K562 (cell line): ENCODE measurements around the gene SPHK2. TPM values are rescaled to one million over a fixed set of nuclear protein-coding genes. Genes with fewer than 3 reads are reported as not detected.

Experiments
- ATAC-seq: fragments of 200-7000 bp; cut with Tn5 transposase; 3 replicates; pipeline ENCODE4 v1.9.1; 2020; ENCODE audit warnings: moderate library complexity
- BruUV-seq: library from RNA; stranded (reverse); fragments of 400-500 nt; replicated peaks from 2 replicates; lab custom pipeline; 2021; lab: Mats Ljungman, UMichigan
- CTCF ChIA-PET: fragments of 300-600 bp; formaldehyde crosslinking; extraction: SDS; loops from one replicate; lab custom pipeline; 2021; ENCODE audit warnings: low intra/inter-chr PET ratio; lab: Yijun Ruan, JAX
- POLR2A ChIA-PET: fragments of 300-600, 350-650 bp; sonication (Branson Sonifier 250); formaldehyde crosslinking; extraction: SDS; loops from one replicate; lab custom pipeline; 2021; ENCODE audit warnings: antibody characterized with exemption, inconsistent platforms; lab: Yijun Ruan, JAX
- DNase-seq, 4 experiments: peaks; one replicate each; pipeline versions ENCODE4 v3.0.0 to v3.0.0-alpha.2; 2011 to 2018; ENCODE audit warnings: low spot score in 3 of 4, mixed read lengths in 3 of 4; ENCODE audit errors: extremely low read depth in 1 of 4
- FAIRE-seq: peaks from 2 replicates; lab custom pipeline; 2011; peaks lifted over from hg19 to GRCh38; lab: Jason Lieb, UNC
- H2AFZ ChIP-seq: 2 replicates; pipeline ENCODE4 v1.6.0; 2011; ENCODE audit warnings: low read depth, low read length, control low read depth, inconsistent platforms
- H3K27ac ChIP-seq: fragments of 200-600 bp; 3 replicates; pipeline ENCODE4 v1.8.0; 2011; ENCODE audit warnings: low read depth, mild to moderate bottlenecking, control low read depth, inconsistent platforms, low read length, moderate library complexity, mixed read lengths; ENCODE audit errors: extremely low read depth
- H3K27me3 ChIP-seq, 2 experiments: fragments of 300-600 bp in 1 of 2; 2 replicates in 1 of 2; 3 replicates in 1 of 2; pipeline versions ENCODE4 v1.6.0 to v1.8.0; 2011; ENCODE audit warnings: inconsistent platforms in 2 of 2, low read length in 2 of 2, mild to moderate bottlenecking in 1 of 2, mixed read lengths in 1 of 2, moderate library complexity in 1 of 2; ENCODE audit not compliant: control insufficient read depth in 2 of 2, insufficient read depth in 2 of 2
- H3K36me3 ChIP-seq: fragments of 300-600 bp; 3 replicates; pipeline ENCODE4 v1.8.0; 2011; ENCODE audit warnings: mild to moderate bottlenecking, low read length, inconsistent platforms; ENCODE audit not compliant: control insufficient read depth, insufficient read depth
- H3K4me1 ChIP-seq, 2 experiments: fragments of 200-600 bp in 1 of 2; replicated peaks in 1 of 2; 2 replicates in 1 of 2; 3 replicates in 1 of 2; pipeline versions ENCODE4 v1.5.1 to v1.8.0; 2011; ENCODE audit warnings: inconsistent platforms in 2 of 2, low read length in 2 of 2, mild to moderate bottlenecking in 1 of 2, mixed read lengths in 1 of 2, moderate library complexity in 1 of 2; ENCODE audit not compliant: control insufficient read depth in 2 of 2, insufficient read depth in 2 of 2
- H3K4me2 ChIP-seq: 2 replicates; pipeline ENCODE4 v1.6.1; 2011; ENCODE audit warnings: low read length, control low read depth, inconsistent platforms, mixed read lengths; ENCODE audit not compliant: insufficient read depth
- H3K4me3 ChIP-seq: fragments of 200-600 bp; sonication (generic), shearing (Covaris generic); 2 replicates; pipeline ENCODE4 v1.5.1; 2016; ENCODE audit warnings: control low read depth, inconsistent platforms
- H3K79me2 ChIP-seq: fragments of 200-600 bp; 3 replicates; pipeline ENCODE4 v1.8.0; 2011; ENCODE audit warnings: low read length, inconsistent platforms; ENCODE audit not compliant: control insufficient read depth, insufficient read depth
- H3K9ac ChIP-seq, 2 experiments: 2 replicates each; pipeline versions ENCODE4 v1.6.0 to v1.6.1; 2011; ENCODE audit warnings: low read depth in 2 of 2, low read length in 2 of 2, control low read depth in 1 of 2, inconsistent platforms in 1 of 2, mild to moderate bottlenecking in 1 of 2, mixed read lengths in 1 of 2; ENCODE audit not compliant: insufficient read depth in 1 of 2
- H3K9me1 ChIP-seq: one replicate; pipeline ENCODE4 v1.6.0; 2011; ENCODE audit warnings: inconsistent platforms, mild to moderate bottlenecking, low read length, moderate library complexity; ENCODE audit not compliant: control insufficient read depth, insufficient read depth
- H3K9me3 ChIP-seq: replicated peaks from 2 replicates; pipeline ENCODE4 v1.5.1; 2011; ENCODE audit warnings: low read depth, low read length, inconsistent platforms; ENCODE audit not compliant: control insufficient read depth, insufficient read depth
- H4K20me1 ChIP-seq: replicated peaks from 2 replicates; pipeline ENCODE4 v1.6.1; 2011; ENCODE audit warnings: low read length, inconsistent platforms, mixed read lengths; ENCODE audit not compliant: control insufficient read depth, insufficient read depth
- HLTF ChIP-seq: fragments of 450-650 bp; IDR thresholded peaks from 2 replicates; pipeline ENCODE4 v1.6.1; 2016
- MEIS2 ChIP-seq: fragments of 450-650 bp; IDR thresholded peaks from 2 replicates; pipeline ENCODE4 v1.6.1; 2014; ENCODE audit warnings: mild to moderate bottlenecking; ENCODE audit not compliant: partially characterized antibody
- ZNF263 ChIP-seq: sonication (generic); formaldehyde crosslinking; IDR thresholded peaks from 2 replicates; pipeline ENCODE4 v1.8.0; 2022; ENCODE audit warnings: mild to moderate bottlenecking, missing genetic modification reagents, borderline replicate concordance
- ZNF57 ChIP-seq: fragments of 450-650 bp; formaldehyde crosslinking; IDR thresholded peaks from 2 replicates; pipeline ENCODE4 v1.4.0; 2020; ENCODE audit warnings: mild to moderate bottlenecking, moderate library complexity
- ZNF766 ChIP-seq: fragments of 200-800 bp; sonication (Bioruptor generic); conservative IDR thresholded peaks from 2 replicates; pipeline ENCODE4 v1.6.1; 2016; ENCODE audit warnings: missing genetic modification characterization, missing compliant biosample characterization
- WGBS: fragments of 100-300 bp; shearing (Covaris generic); methylation state at CpG from one replicate; pipeline ENCODE4 v1.1.6; 2016; ENCODE audit warnings: low coverage, mixed read lengths; ENCODE audit not compliant: insufficient coverage; ENCODE audit errors: missing lambda C conversion rate; 5-methylcytosine and 5-hydroxymethylcytosine counted together
- in situ Hi-C: fragments of 300-500 bp; cut with MboI; formaldehyde crosslinking; loops from 4 replicates; pipeline ENCODE4 v1.15.0; 2018; ENCODE audit warnings: inconsistent platforms, mixed read lengths
- intact Hi-C: fragments of 100-400 bp; cut with micrococcal nuclease; formaldehyde crosslinking; loops from 2 replicates; pipeline ENCODE4 v1.14.2; 2022
- polyA plus RNA-seq, 8 experiments: library from polyadenylated mRNA; depleted of rRNA in 4 of 8; stranded (reverse) in 5 of 8; unstranded in 3 of 8; fragments of >200 nt; fragmentation: Nextera tagmentation in 2 of 8; fragmentation: Illumina TruSeq in 1 of 8; extraction: Ambion mirVana in 2 of 8; extraction: Trizol in 1 of 8; gene quantifications; 2 replicates each; pipeline versions ENCODE4 v1.2.1 to v1.2.3, GENCODE V29; 2011 to 2014; ENCODE audit warnings: inconsistent platforms in 1 of 8, missing spikeins in 1 of 8
- total RNA-seq, 7 experiments: library from RNA; depleted of rRNA in 6 of 7; stranded (reverse); fragments of >200 nt in 6 of 7; fragmentation: Illumina TruSeq in 2 of 7; extraction: Trizol in 2 of 7; gene quantifications; 2 replicates each; pipeline versions ENCODE4 v1.2.1 to v1.2.3, GENCODE V29; 2011 to 2021; ENCODE audit warnings: low replicate concordance in 1 of 7
- TF ChIP-seq, protein P1 (sequence below), 2 experiments: fragments of 450-650 bp; IDR thresholded peaks; 2 replicates each; pipeline ENCODE4 v1.6.1; 2018; ENCODE audit warnings: mild to moderate bottlenecking in 2 of 2, low read depth in 1 of 2; ENCODE audit not compliant: partially characterized antibody in 2 of 2
- TF ChIP-seq, protein P2 (sequence below): fragments of 250-450 bp; sonication (Bioruptor Pico); IDR thresholded peaks from 2 replicates; pipeline ENCODE4 v1.5.1; 2021; ENCODE audit warnings: mild to moderate bottlenecking

SPHK2 gene
- total and polyA plus RNA-seq, 9 of the 15 experiments (the other 6 are each of a cell fraction or from before 2014, with no cell fraction given) = 0.10 to 15.2 (median 2.9) TPM

DNA sequence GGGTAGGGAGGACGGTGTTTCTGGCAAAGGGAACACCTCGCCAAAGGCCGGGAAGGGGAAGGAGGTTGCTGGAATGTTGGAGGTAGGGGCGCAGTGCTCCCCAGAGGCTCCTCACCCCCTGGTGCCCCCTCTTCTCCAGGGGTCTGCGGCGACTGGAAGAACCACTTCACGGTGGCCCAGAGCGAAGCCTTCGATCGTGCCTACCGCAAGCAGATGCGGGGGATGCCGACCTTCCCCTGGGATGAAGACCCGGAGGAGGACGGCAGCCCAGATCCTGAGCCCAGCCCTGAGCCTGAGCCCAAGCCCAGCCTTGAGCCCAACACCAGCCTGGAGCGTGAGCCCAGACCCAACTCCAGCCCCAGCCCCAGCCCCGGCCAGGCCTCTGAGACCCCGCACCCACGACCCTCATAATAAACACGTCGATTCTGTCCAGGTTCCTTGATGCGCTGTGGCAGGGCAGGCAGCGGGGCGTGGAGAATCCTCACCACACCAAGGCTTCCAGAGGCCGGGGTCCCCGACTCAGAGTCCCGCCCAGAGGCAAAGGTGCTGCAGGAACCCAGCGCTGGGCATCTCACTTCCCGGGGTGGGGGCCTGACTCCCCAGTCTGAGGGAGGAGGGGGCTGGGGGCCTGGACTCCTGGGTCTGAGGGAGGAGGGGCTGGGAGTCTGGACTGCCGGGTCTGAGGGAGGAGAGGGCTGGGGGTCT, 20.2 kb upstream of the SPHK2 start:
- H3K9me3 ChIP-seq = no peaks in the 10 kb centered on the region
- H3K27me3 ChIP-seq = peaks cover 0 to 7% of the 10 kb centered on the region in 2 experiments; a peak in 2 of 5 replicates
- no peaks in the 10 kb centered on the region for H3K79me2 ChIP-seq
- intact Hi-C loops = no loop called here
- ChIA-PET POLR2A (interaction anchor here (0.9 to 1.2 kb wide), 2 partner anchors 12 to 20 kb away, joined by 3 to 4 read pairs; partner anchors contain the start of genes RPL18 and SPHK2), CTCF (no interaction called here)
- H2AFZ ChIP-seq = no peak overlapping the region
- no peak for FAIRE-seq
- H3K36me3 ChIP-seq = no peaks in the 10 kb centered on the region
- ATAC-seq = no peak
- WGBS = 21% methylated on average over 20 of the region's 30 CpGs
- no peak overlapping the region for H3K27ac ChIP-seq
- H3K4me1 ChIP-seq = peaks cover 0 to 29% of the 10 kb centered on the region in 2 experiments; a peak in 2 of 5 replicates
- 0 out of 2 replicates have a peak, but pooled peaks cover 2% of the 10 kb centered on the region for H4K20me1 ChIP-seq
- no peak overlapping the region for H3K4me2 ChIP-seq
- in situ Hi-C loops = loop anchor here (25.0 kb wide), 1 partner anchor 1513 kb away; no protein-coding TSS in a partner anchor
- no peak for DNase-seq
- H3K9ac ChIP-seq = peak overlapping the region in 1 of 2 experiments; percentile 52; a peak in 1 of 4 replicates
- TF ChIP-seq, protein P1, sequence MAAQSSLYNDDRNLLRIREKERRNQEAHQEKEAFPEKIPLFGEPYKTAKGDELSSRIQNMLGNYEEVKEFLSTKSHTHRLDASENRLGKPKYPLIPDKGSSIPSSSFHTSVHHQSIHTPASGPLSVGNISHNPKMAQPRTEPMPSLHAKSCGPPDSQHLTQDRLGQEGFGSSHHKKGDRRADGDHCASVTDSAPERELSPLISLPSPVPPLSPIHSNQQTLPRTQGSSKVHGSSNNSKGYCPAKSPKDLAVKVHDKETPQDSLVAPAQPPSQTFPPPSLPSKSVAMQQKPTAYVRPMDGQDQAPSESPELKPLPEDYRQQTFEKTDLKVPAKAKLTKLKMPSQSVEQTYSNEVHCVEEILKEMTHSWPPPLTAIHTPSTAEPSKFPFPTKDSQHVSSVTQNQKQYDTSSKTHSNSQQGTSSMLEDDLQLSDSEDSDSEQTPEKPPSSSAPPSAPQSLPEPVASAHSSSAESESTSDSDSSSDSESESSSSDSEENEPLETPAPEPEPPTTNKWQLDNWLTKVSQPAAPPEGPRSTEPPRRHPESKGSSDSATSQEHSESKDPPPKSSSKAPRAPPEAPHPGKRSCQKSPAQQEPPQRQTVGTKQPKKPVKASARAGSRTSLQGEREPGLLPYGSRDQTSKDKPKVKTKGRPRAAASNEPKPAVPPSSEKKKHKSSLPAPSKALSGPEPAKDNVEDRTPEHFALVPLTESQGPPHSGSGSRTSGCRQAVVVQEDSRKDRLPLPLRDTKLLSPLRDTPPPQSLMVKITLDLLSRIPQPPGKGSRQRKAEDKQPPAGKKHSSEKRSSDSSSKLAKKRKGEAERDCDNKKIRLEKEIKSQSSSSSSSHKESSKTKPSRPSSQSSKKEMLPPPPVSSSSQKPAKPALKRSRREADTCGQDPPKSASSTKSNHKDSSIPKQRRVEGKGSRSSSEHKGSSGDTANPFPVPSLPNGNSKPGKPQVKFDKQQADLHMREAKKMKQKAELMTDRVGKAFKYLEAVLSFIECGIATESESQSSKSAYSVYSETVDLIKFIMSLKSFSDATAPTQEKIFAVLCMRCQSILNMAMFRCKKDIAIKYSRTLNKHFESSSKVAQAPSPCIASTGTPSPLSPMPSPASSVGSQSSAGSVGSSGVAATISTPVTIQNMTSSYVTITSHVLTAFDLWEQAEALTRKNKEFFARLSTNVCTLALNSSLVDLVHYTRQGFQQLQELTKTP (IDR thresholded peaks at IDR 0.05; ENCODE audit: low read depth in 1 of 2, partially characterized antibody in 2 of 2) = no peak
- TF ChIP-seq ZNF57 (CRISPR knock-in tag) (no peak), MEIS2 (no peak), ZNF263 (CRISPR knock-in tag) (peak; percentile 88), HLTF (no peak), ZNF766 (CRISPR knock-in tag) (no peak)
- TF ChIP-seq, protein P2, sequence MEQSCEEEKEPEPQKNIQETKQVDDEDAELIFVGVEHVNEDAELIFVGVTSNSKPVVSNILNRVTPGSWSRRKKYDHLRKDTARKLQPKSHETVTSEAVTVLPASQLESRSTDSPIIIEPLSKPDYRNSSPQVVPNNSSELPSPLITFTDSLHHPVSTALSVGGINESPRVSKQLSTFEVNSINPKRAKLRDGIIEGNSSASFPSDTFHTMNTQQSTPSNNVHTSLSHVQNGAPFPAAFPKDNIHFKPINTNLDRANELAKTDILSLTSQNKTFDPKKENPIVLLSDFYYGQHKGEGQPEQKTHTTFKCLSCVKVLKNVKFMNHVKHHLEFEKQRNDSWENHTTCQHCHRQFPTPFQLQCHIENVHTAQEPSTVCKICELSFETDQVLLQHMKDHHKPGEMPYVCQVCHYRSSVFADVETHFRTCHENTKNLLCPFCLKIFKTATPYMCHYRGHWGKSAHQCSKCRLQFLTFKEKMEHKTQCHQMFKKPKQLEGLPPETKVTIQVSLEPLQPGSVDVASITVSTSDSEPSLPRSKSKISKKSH (CRISPR knock-in tag) = no peak
- peaks cover 2% of the 10 kb centered on the region for H3K9me1 ChIP-seq
- no TSS peak for BruUV-seq
- H3K4me3 ChIP-seq = no peak overlapping the region
